HepG2 (cell line): ENCODE measurements around the gene EPHB3. TPM values are rescaled to one million over a fixed set of nuclear protein-coding genes. Genes with fewer than 3 reads are reported as not detected.
A peak's percentile ranks its signal among the peaks of the same experiment; 100 is the strongest.

Experiments
- ATAC-seq: fragments of 200-7000 bp; cut with Tn5 transposase; 3 replicates; pipeline ENCODE4 v1.9.1; 2020; ENCODE audit warnings: mild to moderate bottlenecking, moderate library complexity
- BruUV-seq: library from RNA; stranded (reverse); fragments of 400-500 nt; replicated peaks from 2 replicates; lab custom pipeline; 2021; lab: Mats Ljungman, UMichigan
- CTCF ChIA-PET: fragments of 300-600 bp; formaldehyde crosslinking; extraction: SDS; loops from one replicate; lab custom pipeline; 2021; ENCODE audit warnings: low total read pairs, inconsistent platforms, low intra/inter-chr PET ratio; lab: Yijun Ruan, JAX
- POLR2A ChIA-PET: fragments of 350-600 bp; sonication (Branson Sonifier 250); formaldehyde crosslinking; loops from one replicate; lab custom pipeline; 2020; ENCODE audit warnings: antibody characterized with exemption, inconsistent platforms; lab: Yijun Ruan, JAX
- DNase-seq: peaks from one replicate; pipeline ENCODE4 v3.0.0-alpha.2; 2015; ENCODE audit warnings: low spot score
- FAIRE-seq: peaks from 3 replicates; lab custom pipeline; 2011; peaks lifted over from hg19 to GRCh38; lab: Jason Lieb, UNC
- H2AFZ ChIP-seq: one replicate; pipeline ENCODE4 v1.6.1; 2011; ENCODE audit warnings: low read length, inconsistent platforms
- H3K27ac ChIP-seq: fragments of 300-600 bp; 3 replicates; pipeline ENCODE4 v1.8.0; 2011; ENCODE audit warnings: mixed run types, mild to moderate bottlenecking, mixed read lengths, low read length, inconsistent platforms; ENCODE audit not compliant: insufficient read depth; ENCODE audit errors: extremely low read length
- H3K27me3 ChIP-seq, 2 experiments: fragments of 200-600 bp in 1 of 2; 2 replicates in 1 of 2; 3 replicates in 1 of 2; pipeline versions ENCODE4 v1.6.0 to v1.8.0; 2011; ENCODE audit warnings: low read length in 2 of 2, mild to moderate bottlenecking in 2 of 2, moderate library complexity in 2 of 2, inconsistent platforms in 1 of 2; ENCODE audit not compliant: insufficient read depth in 2 of 2, control insufficient read depth in 1 of 2
- H3K36me3 ChIP-seq, 2 experiments: fragments of 200-600 bp in 1 of 2; replicated peaks in 1 of 2; 2 replicates in 1 of 2; 3 replicates in 1 of 2; pipeline versions ENCODE4 v1.5.1 to v1.8.0; 2011; ENCODE audit warnings: low read length in 2 of 2, inconsistent platforms in 1 of 2; ENCODE audit not compliant: insufficient read depth in 2 of 2, control insufficient read depth in 1 of 2
- H3K4me1 ChIP-seq: 2 replicates; pipeline ENCODE4 v1.5.1; 2012; ENCODE audit warnings: low read length, inconsistent platforms; ENCODE audit not compliant: insufficient read depth
- H3K4me2 ChIP-seq: 2 replicates; pipeline ENCODE4 v1.6.0; 2011; ENCODE audit warnings: low read depth, low read length, inconsistent platforms
- H3K4me3 ChIP-seq, 3 experiments: fragments of 200-600 bp in 1 of 3; sonication (generic), shearing (Covaris generic) in 1 of 3; replicated peaks in 1 of 3; 2 replicates each; pipeline ENCODE4 v1.5.1; 2011 to 2016; ENCODE audit warnings: low read length in 3 of 3, inconsistent platforms in 2 of 3, low read depth in 2 of 3, mild to moderate bottlenecking in 2 of 3, control low read depth in 1 of 3, mixed read lengths in 1 of 3; ENCODE audit not compliant: insufficient read depth in 1 of 3
- H3K79me2 ChIP-seq: one replicate; pipeline ENCODE4 v1.6.1; 2011; ENCODE audit warnings: low read length, inconsistent platforms; ENCODE audit not compliant: insufficient read depth
- H3K9ac ChIP-seq: 2 replicates; pipeline ENCODE4 v1.6.0; 2011; ENCODE audit warnings: mild to moderate bottlenecking, low read depth, low read length, inconsistent platforms; ENCODE audit not compliant: insufficient read depth
- H3K9me3 ChIP-seq: 2 replicates; pipeline ENCODE4 v1.5.1; 2012; ENCODE audit warnings: mild to moderate bottlenecking, low read length
- H4K20me1 ChIP-seq: 2 replicates; pipeline ENCODE4 v1.6.0; 2011; ENCODE audit warnings: inconsistent platforms, mild to moderate bottlenecking, low read length, moderate library complexity; ENCODE audit not compliant: insufficient read depth
- CAMTA2 ChIP-seq: sonication (generic); formaldehyde crosslinking; IDR thresholded peaks from 2 replicates; pipeline ENCODE4 v1.4.0; 2020; ENCODE audit warnings: mild to moderate bottlenecking, missing genetic modification reagents, borderline replicate concordance
- HNF4A ChIP-seq: sonication (generic); formaldehyde crosslinking; IDR thresholded peaks from 2 replicates; pipeline ENCODE4 v1.4.0; 2020; ENCODE audit warnings: missing genetic modification reagents
- HNF4G ChIP-seq, 2 experiments: sonication (generic) in 1 of 2; formaldehyde crosslinking in 1 of 2; IDR thresholded peaks; 2 replicates each; pipeline versions ENCODE4 v1.4.0 to v1.6.1; 2011 to 2020; ENCODE audit warnings: borderline replicate concordance in 2 of 2, low read depth in 2 of 2, mild to moderate bottlenecking in 2 of 2, low read length in 1 of 2, missing genetic modification reagents in 1 of 2, moderate library complexity in 1 of 2
- HNRNPH1 ChIP-seq: fragments of 200-400 bp; formaldehyde crosslinking; optimal IDR thresholded peaks from 2 replicates; pipeline ENCODE3; 2017; ENCODE audit warnings: mild to moderate bottlenecking, low read depth, low read length
- HOXA3 ChIP-seq: sonication (generic); formaldehyde crosslinking; IDR thresholded peaks from 2 replicates; pipeline ENCODE4 v1.5.0; 2020; ENCODE audit warnings: missing genetic modification reagents
- KDM6A ChIP-seq: IDR thresholded peaks from 2 replicates; pipeline ENCODE4 v1.6.1; 2016; ENCODE audit warnings: low read depth
- LCORL ChIP-seq, 2 experiments: fragments of 450-650 bp in 1 of 2; sonication (generic) in 1 of 2; formaldehyde crosslinking in 1 of 2; IDR thresholded peaks; 2 replicates each; pipeline versions ENCODE4 v1.5.0 to v1.6.1; 2017 to 2020; ENCODE audit warnings: antibody characterized with exemption in 1 of 2, missing genetic modification reagents in 1 of 2
- MLX ChIP-seq: IDR thresholded peaks from 2 replicates; pipeline ENCODE4 v1.6.1; 2016
- NPAS2 ChIP-seq: sonication (generic); formaldehyde crosslinking; IDR thresholded peaks from 2 replicates; pipeline ENCODE4 v1.8.0; 2022; ENCODE audit warnings: mild to moderate bottlenecking, missing genetic modification reagents, borderline replicate concordance
- NR2F2 ChIP-seq: IDR thresholded peaks from 2 replicates; pipeline ENCODE4 v1.6.1; 2012; ENCODE audit warnings: low read depth, inconsistent platforms, borderline replicate concordance
- REXO4 ChIP-seq: sonication (generic); formaldehyde crosslinking; IDR thresholded peaks from 2 replicates; pipeline ENCODE4 v1.8.0; 2022; ENCODE audit warnings: missing genetic modification reagents, mild to moderate bottlenecking, borderline replicate concordance
- TOPORS ChIP-seq: sonication (generic); formaldehyde crosslinking; IDR thresholded peaks from 2 replicates; pipeline ENCODE4 v1.8.0; 2023; ENCODE audit warnings: mild to moderate bottlenecking, missing genetic modification reagents
- YEATS2 ChIP-seq: sonication (generic); formaldehyde crosslinking; IDR thresholded peaks from 2 replicates; pipeline ENCODE4 v1.4.0; 2020; ENCODE audit warnings: missing genetic modification reagents, borderline replicate concordance
- ZNF292 ChIP-seq: sonication (generic); formaldehyde crosslinking; IDR thresholded peaks from 2 replicates; pipeline ENCODE4 v1.8.1; 2022; ENCODE audit warnings: mild to moderate bottlenecking, low read depth, missing genetic modification reagents, borderline replicate concordance
- ZNF354B ChIP-seq: sonication (generic); formaldehyde crosslinking; IDR thresholded peaks from 2 replicates; pipeline ENCODE4 v1.8.0; 2022; ENCODE audit warnings: mild to moderate bottlenecking, missing genetic modification reagents
- ZNF431 ChIP-seq: sonication (generic); formaldehyde crosslinking; IDR thresholded peaks from 2 replicates; pipeline ENCODE4 v1.9.0; 2022; ENCODE audit warnings: missing genetic modification reagents, low read depth, mild to moderate bottlenecking, borderline replicate concordance
- WGBS: methylation state at CpG from one replicate; pipeline ENCODE4 v1.1.6; 2017; ENCODE audit warnings: low lambda C conversion rate; 5-methylcytosine and 5-hydroxymethylcytosine counted together
- in situ Hi-C: cut with HindIII; loops from 2 replicates; pipeline ENCODE4 v1.10.0; 2017; ENCODE audit warnings: low pct_unique_long_range_greater_than_20kb; ENCODE audit not compliant: extremely low pct_ligation_motif_present
- intact Hi-C: fragments of 100-400 bp; cut with micrococcal nuclease; formaldehyde crosslinking; loops from one replicate; pipeline ENCODE4 v1.10.0; 2022; ENCODE audit not compliant: unreplicated experiment
- polyA plus RNA-seq, 8 experiments: library from polyadenylated mRNA; depleted of rRNA in 3 of 8; stranded (reverse) in 7 of 8; unstranded in 1 of 8; fragments of >200 nt; fragmentation: Illumina TruSeq in 4 of 8; extraction: Trizol in 4 of 8; gene quantifications; 2 replicates each; pipeline versions ENCODE4 v1.2.1 to v1.2.3, GENCODE V29; 2011 to 2016; ENCODE audit warnings: low read depth in 4 of 8, missing spikeins in 1 of 8, mixed read lengths in 1 of 8; ENCODE audit not compliant: insufficient read depth in 1 of 8
- total RNA-seq, 5 experiments: library from RNA; depleted of rRNA; stranded (reverse); fragments of >200 nt; fragmentation: Illumina TruSeq; extraction: Trizol; gene quantifications; 2 replicates each; pipeline ENCODE4 v1.2.3, GENCODE V29; 2016; ENCODE audit warnings: low read depth in 1 of 5
- TF ChIP-seq, protein P1 (sequence below): sonication (generic); formaldehyde crosslinking; IDR thresholded peaks from 2 replicates; pipeline ENCODE4 v1.4.0; 2020; ENCODE audit warnings: missing genetic modification reagents
- TF ChIP-seq, protein P2 (sequence below): sonication (generic); formaldehyde crosslinking; IDR thresholded peaks from 2 replicates; pipeline ENCODE4 v1.5.1; 2020; ENCODE audit warnings: missing genetic modification reagents, mild to moderate bottlenecking, borderline replicate concordance

The EPHB3 gene
- total and polyA plus RNA-seq, 2 of the 13 experiments (the other 11 are each of a cell fraction or from before 2014, with no cell fraction given), result 0.01 TPM; not detected in 1

DNA sequence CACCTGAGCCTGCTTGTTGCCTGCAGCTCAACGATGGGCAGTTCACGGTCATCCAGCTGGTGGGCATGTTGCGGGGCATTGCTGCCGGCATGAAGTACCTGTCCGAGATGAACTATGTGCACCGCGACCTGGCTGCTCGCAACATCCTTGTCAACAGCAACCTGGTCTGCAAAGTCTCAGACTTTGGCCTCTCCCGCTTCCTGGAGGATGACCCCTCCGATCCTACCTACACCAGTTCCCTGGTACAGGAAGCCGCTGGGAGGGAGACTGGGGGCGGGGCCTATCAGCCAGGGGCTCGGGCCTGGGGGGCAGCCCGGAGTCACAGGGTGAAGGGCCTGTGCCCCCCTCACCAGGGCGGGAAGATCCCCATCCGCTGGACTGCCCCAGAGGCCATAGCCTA is 18.8 kb downstream of the EPHB3 start:
- intact Hi-C loops, result no loop called here
- Histone ChIP-seq H3K36me3 (no peaks in the 10 kb centered on the region), H3K27me3 (peaks cover 4 to 20% of the 10 kb centered on the region in 2 experiments; a peak in 3 of 5 replicates), H3K4me2 (no peak overlapping the region), H3K9ac (no peak overlapping the region), H3K79me2 (no peaks in the 10 kb centered on the region), H3K9me3 (no peaks in the 10 kb centered on the region), H3K4me3 (no peak overlapping the region), H2AFZ (no peak overlapping the region), H4K20me1 (no peaks in the 10 kb centered on the region), H3K4me1 (peaks cover 48% of the 10 kb centered on the region), H3K27ac (no peak overlapping the region)
- ATAC-seq (no peak), FAIRE-seq (no peak), DNase-seq (no peak)
- CTCF ChIA-PET, result no interaction called here
- BruUV-seq, result no TSS peak
- WGBS, result no CpG with 5 or more reads among the region's 16 CpGs
- TF ChIP-seq REXO4 (CRISPR knock-in tag) (no peak), ZNF431 (CRISPR knock-in tag) (no peak), ZNF292 (CRISPR knock-in tag) (no peak), KDM6A (CRISPR knock-in tag) (no peak), CAMTA2 (CRISPR knock-in tag) (no peak), YEATS2 (no peak), ZNF354B (CRISPR knock-in tag) (no peak), TOPORS (CRISPR knock-in tag) (no peak)
- TF ChIP-seq, protein P1, sequence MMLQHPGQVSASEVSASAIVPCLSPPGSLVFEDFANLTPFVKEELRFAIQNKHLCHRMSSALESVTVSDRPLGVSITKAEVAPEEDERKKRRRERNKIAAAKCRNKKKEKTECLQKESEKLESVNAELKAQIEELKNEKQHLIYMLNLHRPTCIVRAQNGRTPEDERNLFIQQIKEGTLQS (CRISPR knock-in tag), result no peak
- POLR2A ChIA-PET, result no interaction called here
- in situ Hi-C loops, result no loop called here

DNA sequence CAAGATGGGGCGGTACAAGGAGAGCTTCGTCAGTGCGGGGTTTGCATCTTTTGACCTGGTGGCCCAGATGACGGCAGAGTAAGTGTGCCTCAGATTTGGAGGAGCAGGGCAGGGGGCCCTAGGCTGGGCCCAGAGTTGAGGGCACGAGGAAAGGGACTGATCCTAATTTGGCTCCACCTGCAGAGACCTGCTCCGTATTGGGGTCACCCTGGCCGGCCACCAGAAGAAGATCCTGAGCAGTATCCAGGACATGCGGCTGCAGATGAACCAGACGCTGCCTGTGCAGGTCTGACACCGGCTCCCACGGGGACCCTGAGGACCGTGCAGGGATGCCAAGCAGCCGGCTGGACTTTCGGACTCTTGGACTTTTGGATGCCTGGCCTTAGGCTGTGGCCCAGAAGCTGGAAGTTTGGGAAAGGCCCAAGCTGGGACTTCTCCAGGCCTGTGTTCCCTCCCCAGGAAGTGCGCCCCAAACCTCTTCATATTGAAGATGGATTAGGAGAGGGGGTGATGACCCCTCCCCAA is 19.8 kb downstream of the EPHB3 start:
- CTCF ChIA-PET, result no interaction called here
- POLR2A ChIA-PET, result no interaction called here
- intact Hi-C loops, result no loop called here
- TF ChIP-seq NPAS2 (CRISPR knock-in tag), result no peak
- no peak for TF ChIP-seq HOXA3 (CRISPR knock-in tag)
- peak; percentile 69; the same call in 1 of the 2 replicates for TF ChIP-seq HNF4G (IDR thresholded peaks at IDR 0.05; ENCODE audit: borderline replicate concordance, low read depth, low read length)
- no peak for TF ChIP-seq HNF4G (CRISPR knock-in tag; IDR thresholded peaks at IDR 0.05; ENCODE audit: borderline replicate concordance, low read depth)
- no peak for TF ChIP-seq NR2F2
- TF ChIP-seq LCORL (IDR thresholded peaks at IDR 0.05), result no peak
- TF ChIP-seq LCORL (CRISPR knock-in tag; IDR thresholded peaks at IDR 0.05), result peak; percentile 73; the same call in 1 of the 2 replicates
- TF ChIP-seq HNRNPH1, result no peak
- TF ChIP-seq, protein P2, sequence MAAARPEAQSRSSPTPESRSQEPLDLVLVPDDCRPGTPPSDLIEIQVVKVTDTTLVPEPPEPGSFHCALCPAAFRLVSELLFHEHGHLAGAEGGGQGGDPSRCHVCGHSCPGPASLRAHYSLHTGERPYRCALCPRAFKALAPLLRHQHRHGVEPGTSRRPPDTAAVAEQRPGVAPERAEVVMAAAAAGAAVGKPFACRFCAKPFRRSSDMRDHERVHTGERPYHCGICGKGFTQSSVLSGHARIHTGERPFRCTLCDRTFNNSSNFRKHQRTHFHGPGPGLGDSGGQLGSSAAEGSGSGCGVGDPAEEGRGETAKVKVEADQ (CRISPR knock-in tag), result no peak
- peak; percentile 81 for TF ChIP-seq HNF4A (CRISPR knock-in tag)
- TF ChIP-seq MLX (CRISPR knock-in tag), result no peak

More for the DNA sequence above, 19.8 kb downstream of the EPHB3 start:
- Histone ChIP-seq H3K79me2 (no peaks in the 10 kb centered on the region), H3K36me3 (no peaks in the 10 kb centered on the region), H3K4me2 (no peak overlapping the region), H3K27ac (no peak overlapping the region), H3K4me1 (peaks cover 48% of the 10 kb centered on the region), H3K27me3 (peaks cover 4 to 27% of the 10 kb centered on the region in 2 experiments; a peak in 3 of 5 replicates), H3K9ac (no peak overlapping the region), H3K9me3 (no peaks in the 10 kb centered on the region), H4K20me1 (no peaks in the 10 kb centered on the region), H2AFZ (no peak overlapping the region), H3K4me3 (no peak overlapping the region; a peak in 1 of 6 replicates)
- DNase-seq (no peak), FAIRE-seq (no peak), ATAC-seq (peak; percentile 54)
- in situ Hi-C loops, result no loop called here
- BruUV-seq, result no TSS peak
- 27% methylated on average over 3 of the region's 15 CpGs for WGBS
